GM18951 (cell line): ENCODE measurements around the gene GOLGA6L9.
"Not testable (repeated sequence)": the region's sequence is repeated elsewhere in the genome, so short reads cannot be mapped to it uniquely, and the experiment has no call there.

ENCODE experiments used
- in situ Hi-C: fragments of 300-500 bp; cut with MboI; formaldehyde crosslinking; loops from one replicate; pipeline ENCODE4 v1.12.0; 2022; ENCODE audit warnings: low sequenced_read_pairs, mixed read lengths, inconsistent platforms; ENCODE audit not compliant: unreplicated experiment

GOLGA6L9 gene

DNA sequence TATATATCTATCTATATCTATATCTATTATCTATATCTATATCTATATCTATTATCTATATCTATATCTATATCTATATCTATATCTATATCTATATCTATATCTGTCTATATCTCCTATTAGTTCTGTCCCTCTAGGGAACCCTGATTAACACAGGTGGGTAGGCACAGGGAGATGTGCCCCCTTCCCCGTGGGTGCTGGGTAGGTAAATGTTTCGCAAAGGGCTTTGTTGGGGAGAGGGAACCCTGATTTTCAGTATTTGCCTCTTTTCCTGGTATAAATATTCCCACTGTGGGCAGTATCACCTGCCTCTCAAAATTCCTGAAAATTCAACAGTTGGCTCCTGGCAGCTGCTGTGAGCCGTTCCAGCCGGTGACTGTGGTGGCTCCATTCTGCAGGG lies 27.7 kb downstream of the GOLGA6L9 start:
- in situ Hi-C loops: not testable (repeated sequence)

DNA sequence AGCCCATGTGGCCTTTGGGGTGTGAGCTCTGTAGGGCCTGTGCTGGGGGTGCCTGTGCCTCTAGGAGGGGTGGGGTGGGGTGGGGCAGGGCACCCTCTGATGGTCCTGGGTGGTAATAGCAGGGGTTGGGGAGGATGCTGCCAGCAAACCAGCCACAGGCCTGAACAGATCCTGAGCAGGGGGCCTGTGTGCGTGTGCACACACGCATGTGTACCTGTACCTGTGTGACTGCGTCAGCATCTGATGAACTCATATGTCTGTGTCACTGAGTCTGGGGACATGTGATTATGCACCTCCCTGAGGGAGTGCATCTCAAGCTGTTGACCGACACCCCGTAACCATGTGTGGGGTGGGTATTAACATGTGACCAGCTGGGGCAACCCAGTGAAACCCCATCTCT lies 36.0 kb downstream of the GOLGA6L9 start:
- in situ Hi-C loops: not testable (repeated sequence)

DNA sequence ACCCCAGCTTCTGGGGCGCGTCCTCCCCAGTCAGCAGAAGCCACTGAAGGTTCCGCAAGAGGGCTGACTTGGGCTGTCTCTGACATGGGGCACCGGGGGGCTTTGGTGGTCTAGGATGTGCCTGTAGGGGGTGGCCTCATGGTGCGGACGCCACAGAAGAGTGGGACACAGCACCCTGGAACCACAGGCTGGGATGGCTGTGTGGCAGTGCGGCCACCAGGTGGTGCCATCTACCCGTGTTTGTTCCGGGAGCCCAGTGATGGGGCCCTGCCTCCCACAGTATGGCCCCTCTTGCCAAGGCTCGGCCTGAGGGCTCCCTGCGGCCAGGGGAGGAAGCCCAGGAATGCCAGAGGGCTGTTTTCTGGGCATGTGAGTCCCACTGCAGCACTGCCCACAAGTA lies 38.6 kb downstream of the GOLGA6L9 start:
- in situ Hi-C loops: not testable (repeated sequence)

DNA sequence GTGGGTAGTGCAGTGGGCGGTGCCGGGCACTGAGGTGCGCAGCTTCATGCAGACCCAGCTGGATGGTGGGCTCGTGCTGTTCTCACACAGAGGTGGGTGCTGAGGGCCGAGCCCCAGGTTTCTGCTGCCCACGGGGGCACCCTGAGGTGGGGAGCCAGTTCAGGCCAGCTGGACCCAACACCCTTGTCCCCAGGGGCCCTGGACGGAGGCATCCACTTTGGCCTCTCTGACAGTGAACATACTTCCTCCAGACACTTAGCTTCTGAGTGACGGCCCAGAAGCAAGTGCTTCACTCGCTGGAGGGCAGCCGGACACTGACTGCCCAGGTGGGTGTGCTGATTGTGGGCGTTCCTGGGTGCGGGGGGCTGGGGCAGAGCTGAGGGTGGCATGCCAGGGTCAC lies 39.8 kb downstream of the GOLGA6L9 start:
- in situ Hi-C loops: not testable (repeated sequence)

DNA sequence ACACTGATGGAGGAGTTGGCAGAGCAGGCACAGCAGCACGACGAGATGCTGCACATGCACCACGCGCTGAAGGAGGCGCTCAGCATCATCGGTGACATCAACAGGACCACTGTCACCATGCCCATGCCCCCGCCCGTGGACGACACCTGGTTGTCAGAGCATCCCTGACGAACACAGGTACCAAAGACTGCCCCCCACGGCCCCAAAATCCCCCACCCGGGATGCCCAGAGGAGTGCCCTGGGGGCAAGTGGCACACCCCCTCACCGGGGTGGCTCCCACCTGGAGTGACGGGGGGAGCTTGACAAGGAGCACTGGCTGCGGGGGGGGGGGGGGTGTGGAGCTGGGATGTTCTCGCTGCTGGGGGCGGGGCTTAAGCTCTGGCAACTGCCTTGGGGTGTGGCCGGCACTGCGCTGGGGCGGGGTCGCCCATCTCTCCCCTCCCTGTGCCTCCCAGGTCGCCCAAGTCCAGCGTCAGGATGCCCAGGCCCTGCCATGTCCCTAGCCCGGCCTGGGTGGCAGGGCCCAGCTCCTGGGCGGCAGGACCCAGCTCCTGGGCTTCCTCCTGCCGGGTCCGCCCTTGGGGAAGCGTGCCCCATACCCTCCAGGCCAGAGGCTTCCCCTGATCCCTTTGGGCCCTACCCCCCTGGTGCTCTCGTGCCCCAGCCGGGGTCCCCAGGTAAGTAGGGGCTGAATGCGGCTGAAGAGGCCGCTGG lies 42.8 kb downstream of the GOLGA6L9 start:
- in situ Hi-C loops: not testable (repeated sequence)

DNA sequence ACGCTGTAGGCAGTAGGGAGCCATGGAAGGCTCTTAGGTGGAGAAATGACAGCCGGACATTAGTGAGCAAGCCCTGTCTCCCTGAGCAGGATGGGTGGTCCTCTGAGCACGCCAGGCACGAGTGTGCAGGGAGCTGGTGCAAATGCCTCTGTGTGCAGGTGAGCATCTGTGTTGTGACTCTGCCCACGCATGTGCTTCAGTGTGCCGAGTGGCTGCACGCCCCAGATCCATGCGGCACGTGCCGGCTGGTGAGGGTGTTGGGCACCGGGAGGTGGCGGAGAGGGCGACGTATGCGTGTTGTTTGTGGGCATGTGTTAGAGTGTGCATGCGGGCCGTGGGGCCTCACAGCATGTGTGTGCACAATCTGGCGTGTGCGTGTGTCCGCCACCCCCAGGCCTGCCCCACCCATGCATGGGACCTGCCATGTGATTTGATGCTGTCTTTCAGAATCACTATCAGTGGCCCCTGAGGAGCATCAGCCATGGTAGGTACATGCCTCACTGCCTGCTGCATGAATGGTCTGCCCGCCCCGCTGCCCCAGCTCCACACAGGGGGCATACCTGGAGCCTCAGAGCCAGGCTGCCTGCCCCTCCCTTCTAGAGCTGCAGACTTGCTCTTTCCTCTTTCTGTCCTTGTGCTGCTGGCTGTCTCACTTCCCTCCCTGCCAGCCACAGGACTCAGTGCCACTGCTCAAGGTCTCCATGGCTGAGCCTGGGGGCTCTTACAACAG lies 45.1 kb downstream of the GOLGA6L9 start:
- in situ Hi-C loops: not testable (repeated sequence)

DNA sequence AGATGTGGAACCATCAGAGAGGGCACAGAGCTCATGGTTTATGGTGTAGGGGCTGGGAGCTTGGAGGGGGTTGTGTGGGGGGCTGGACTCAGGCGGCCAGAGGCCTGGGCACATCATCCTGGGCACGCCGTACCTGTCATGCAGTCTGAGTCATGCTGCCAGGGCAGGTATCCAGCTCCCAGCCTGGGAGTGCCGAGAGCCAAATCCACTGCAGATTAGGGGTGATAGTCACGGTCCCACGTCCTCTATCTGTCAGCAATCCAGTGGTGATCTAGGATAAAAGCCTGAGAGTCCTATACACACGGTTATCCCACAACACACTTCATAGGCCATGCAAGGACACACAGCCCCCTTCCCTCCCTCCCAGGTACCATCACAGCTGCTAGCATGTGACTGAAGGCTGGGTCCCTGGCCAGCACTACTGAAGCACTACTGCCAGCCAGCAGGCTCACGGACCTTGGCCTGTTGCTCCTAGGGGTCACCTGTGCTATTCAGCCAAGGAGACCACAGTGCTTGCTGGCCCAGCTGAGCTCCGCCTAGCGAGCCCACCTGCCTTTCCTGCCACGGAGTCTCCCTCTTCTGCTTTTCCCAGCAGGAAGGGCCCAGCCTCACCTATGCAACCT lies 45.8 kb downstream of the GOLGA6L9 start:
- in situ Hi-C loops: not testable (repeated sequence)

DNA sequence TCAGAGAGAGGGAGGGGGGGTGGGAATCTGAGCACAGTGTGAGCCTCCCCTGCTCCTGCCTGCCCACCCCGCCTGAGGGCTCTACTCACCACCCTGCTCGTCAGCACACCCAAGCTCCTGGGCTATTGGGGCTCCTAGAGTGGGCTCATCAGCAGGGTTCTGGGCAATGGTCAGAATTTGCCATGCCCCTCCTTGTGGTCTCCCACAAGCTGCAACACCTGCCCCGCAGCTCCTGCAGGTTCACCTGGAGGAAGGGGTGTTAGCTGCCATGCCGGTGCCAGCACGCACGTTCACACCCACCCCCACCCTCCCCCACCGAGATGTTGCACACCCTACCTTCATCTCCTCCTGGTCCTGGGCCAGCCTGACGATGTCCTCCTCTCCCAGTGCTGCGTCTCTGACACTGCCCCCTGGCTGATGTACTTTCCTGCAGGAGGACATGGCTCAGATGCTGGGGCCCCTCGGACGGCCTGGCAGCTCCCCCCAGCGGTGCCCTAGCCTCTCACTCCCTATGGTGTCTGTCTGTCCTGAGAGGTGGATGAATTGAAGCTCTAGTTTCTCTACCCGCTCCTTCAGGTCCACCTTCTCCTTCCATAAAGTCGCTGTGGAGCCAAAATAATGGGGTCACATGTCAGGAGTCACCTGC lies 47.2 kb downstream of the GOLGA6L9 start:
- in situ Hi-C loops: not testable (repeated sequence)

DNA sequence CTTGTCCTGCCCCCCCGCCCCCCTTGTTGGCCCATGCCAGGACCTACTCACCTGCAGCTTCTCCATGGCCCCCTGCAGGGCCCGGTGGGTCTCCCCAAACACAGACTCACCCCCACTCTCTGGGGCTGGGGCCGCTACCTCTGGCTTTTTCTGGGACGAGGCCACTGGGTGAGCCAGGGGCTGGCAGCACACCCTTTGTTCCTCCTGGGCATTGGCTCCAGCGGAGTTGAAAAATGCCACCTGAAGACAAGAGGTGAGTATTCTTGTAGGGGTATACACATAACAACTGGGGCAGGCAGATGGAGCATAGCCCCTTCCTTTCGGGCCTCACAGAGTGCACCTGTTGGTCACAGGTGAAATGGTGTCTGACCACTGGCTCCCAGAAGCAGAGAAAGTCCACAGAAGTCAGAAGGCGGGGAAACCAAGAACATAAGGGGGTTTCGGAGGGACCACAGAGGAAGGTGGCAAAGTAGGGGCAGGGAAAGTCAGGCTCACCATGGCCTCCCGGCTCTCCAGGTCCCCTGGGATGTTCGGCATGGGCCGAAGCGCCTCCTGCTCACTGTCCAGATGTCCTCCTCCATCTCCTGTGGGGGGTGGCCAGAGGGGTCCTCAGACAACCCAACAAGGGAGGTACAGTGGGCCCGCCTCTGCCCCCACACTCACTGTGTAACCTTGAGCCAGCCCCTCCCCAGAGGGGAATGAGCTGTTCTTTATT lies 47.9 kb downstream of the GOLGA6L9 start:
- in situ Hi-C loops: not testable (repeated sequence)
